Measurements from ENCODE around the gene TRAPPC14. TPM values are rescaled to one million over a fixed set of nuclear protein-coding genes. Genes with fewer than 3 reads are reported as not detected.

TRAPPC14 gene
- total and polyA plus RNA-seq, 2 of the 13 experiments (the other 11 are each of a cell fraction or from before 2014, with no cell fraction given) = 4.7 to 9.6 TPM

GRCh38 chr7:100122067-100122466 lies 36.5 kb downstream of the TRAPPC14 start (continued):
- TF ChIP-seq THAP9 (CRISPR knock-in tag; IDR thresholded peaks at IDR 0.05; ENCODE audit: borderline replicate concordance) (peak; percentile 73; the same call in 1 of the 2 replicates), SAP130 (CRISPR knock-in tag; IDR thresholded peaks at IDR 0.05; ENCODE audit: low read depth) (peak; percentile 84), ZNF274 (CRISPR knock-in tag; IDR thresholded peaks at IDR 0.05) (no peak), CTCF (CRISPR knock-in tag; IDR thresholded peaks at IDR 0.05) (peak; percentile 13; the same call in 1 of the 2 replicates), ZNF841 (CRISPR knock-in tag; IDR thresholded peaks at IDR 0.05; ENCODE audit: borderline replicate concordance) (no peak), SKIL (CRISPR knock-in tag; IDR thresholded peaks at IDR 0.05; ENCODE audit: borderline replicate concordance) (peak; percentile 68; the same call in 1 of the 2 replicates), ZNF574 (CRISPR knock-in tag; IDR thresholded peaks at IDR 0.05) (peak; percentile 79), ZNF329 (CRISPR knock-in tag; IDR thresholded peaks at IDR 0.05; ENCODE audit: low read depth) (no peak), ZSCAN29 (CRISPR knock-in tag; conservative IDR thresholded peaks at IDR 0.05) (0 out of 2 replicates have a peak, but pooled peaks have one; percentile 62), CREB1 (IDR thresholded peaks at IDR 0.05) (no peak), CREB1 (CRISPR knock-in tag; IDR thresholded peaks at IDR 0.05) (peak; percentile 21; the same call in 1 of the 2 replicates), NCOA2 (CRISPR knock-in tag; IDR thresholded peaks at IDR 0.05) (peak; percentile 33; the same call in 1 of the 2 replicates), ARID4A (CRISPR knock-in tag; IDR thresholded peaks at IDR 0.05; ENCODE audit: borderline replicate concordance) (peak; percentile 41; the same call in 1 of the 2 replicates), ZNF703 (CRISPR knock-in tag; IDR thresholded peaks at IDR 0.05; ENCODE audit: borderline replicate concordance) (no peak), ARID2 (CRISPR knock-in tag; IDR thresholded peaks at IDR 0.05; ENCODE audit: borderline replicate concordance) (no peak)

Data from HepG2 (cell line).